B cell (primary cell): ENCODE data around the gene SLC35D2. TPM values are rescaled to one million over a fixed set of nuclear protein-coding genes. Genes with fewer than 3 reads are reported as not detected.

Experiments used
- ATAC-seq: fragments of 200-7000 bp; cut with Tn5 transposase; one replicate; pipeline ENCODE4 v1.10.0; 2021; ENCODE audit warnings: low read depth, mild to moderate bottlenecking, moderate number of reproducible peaks, moderate library complexity
- CTCF ChIA-PET: fragments of 350-600 bp; sonication (Branson Sonifier 250); formaldehyde crosslinking; loops from one replicate; lab custom pipeline; 2021; ENCODE audit warnings: antibody characterized with exemption, inconsistent platforms; lab: Charles Lee
- POLR2A ChIA-PET: fragments of 350-600 bp; sonication (Branson Sonifier 250); formaldehyde crosslinking; loops from one replicate; lab custom pipeline; 2021; ENCODE audit warnings: antibody characterized with exemption; lab: Charles Lee
- DNase-seq: peaks from one replicate; pipeline ENCODE4 v3.0.0; 2013
- H2AFZ ChIP-seq: 2 replicates; pipeline ENCODE4 v1.6.1; 2012; ENCODE audit warnings: mild to moderate bottlenecking, low read depth, low read length; ENCODE audit not compliant: insufficient read depth, poor library complexity, severe bottlenecking
- H3K27ac ChIP-seq, 2 donors: 1 replicate in 1 of 2; 2 replicates in 1 of 2; pipeline ENCODE4 v1.5.1; 2012 to 2013; ENCODE audit warnings: low read length in 2 of 2, mild to moderate bottlenecking in 2 of 2, moderate library complexity in 1 of 2
- H3K27me3 ChIP-seq, 4 experiments: fragments of 200-600 bp in 1 of 4; sonication (generic) in 1 of 4; replicated peaks in 1 of 4; 1 replicate in 2 of 4; 2 replicates in 2 of 4; pipeline versions ENCODE4 v1.6.1 to v1.7.0; 2013 to 2016; ENCODE audit warnings: low read length in 3 of 4, mild to moderate bottlenecking in 2 of 4, mixed read lengths in 1 of 4, moderate library complexity in 1 of 4; ENCODE audit not compliant: insufficient read depth in 4 of 4, control insufficient read depth in 3 of 4; ENCODE audit errors: control extremely low read depth in 1 of 4
- H3K36me3 ChIP-seq, 2 experiments: replicated peaks in 1 of 2; 1 replicate in 1 of 2; 2 replicates in 1 of 2; pipeline versions ENCODE4 v1.6.1 to v1.7.1; 2013; ENCODE audit warnings: low read length in 1 of 2; ENCODE audit not compliant: insufficient read depth in 2 of 2, control insufficient read depth in 1 of 2; ENCODE audit errors: control extremely low read depth in 1 of 2, extremely low read depth in 1 of 2
- H3K4me1 ChIP-seq, 2 donors: fragments of 200-600 bp in 1 of 2; sonication (generic) in 1 of 2; 1 replicate in 1 of 2; 2 replicates in 1 of 2; pipeline versions ENCODE4 v1.5.1 to v1.6.1; 2013 to 2017; ENCODE audit warnings: low read length in 2 of 2; ENCODE audit not compliant: control insufficient read depth in 2 of 2, insufficient read depth in 2 of 2
- H3K4me2 ChIP-seq: replicated peaks from 2 replicates; pipeline ENCODE3; 2012; ENCODE audit warnings: mild to moderate bottlenecking, low read depth, low read length; ENCODE audit not compliant: poor library complexity, severe bottlenecking
- H3K4me3 ChIP-seq, 5 experiments: fragments of 200-600 bp in 1 of 5; sonication (generic) in 1 of 5; 1 replicate in 3 of 5; 2 replicates in 2 of 5; pipeline versions ENCODE4 v1.5.1 to v1.7.0; 2011 to 2016; ENCODE audit warnings: low read length in 4 of 5, mild to moderate bottlenecking in 4 of 5, low read depth in 2 of 5, control low read depth in 1 of 5, moderate library complexity in 1 of 5; ENCODE audit not compliant: insufficient read depth in 1 of 5; ENCODE audit errors: control extremely low read depth in 1 of 5, extremely low read depth in 1 of 5
- H3K79me2 ChIP-seq: fragments of 200-600 bp; sonication (generic); one replicate; pipeline ENCODE4 v1.6.0; 2016; ENCODE audit warnings: low read length; ENCODE audit not compliant: control insufficient read depth, insufficient read depth
- H3K9ac ChIP-seq: fragments of 200-600 bp; sonication (generic); 2 replicates; pipeline ENCODE4 v1.6.1; 2017; ENCODE audit warnings: mild to moderate bottlenecking, low read length, moderate library complexity
- H3K9me3 ChIP-seq, 3 donors: one replicate each; pipeline versions ENCODE4 v1.6.1 to v1.7.1; 2013; ENCODE audit warnings: low read length in 2 of 3; ENCODE audit not compliant: control insufficient read depth in 2 of 3, insufficient read depth in 1 of 3; ENCODE audit errors: control extremely low read depth in 1 of 3
- H4K20me1 ChIP-seq: 2 replicates; pipeline ENCODE4 v1.6.0; 2012; ENCODE audit warnings: mild to moderate bottlenecking, low read length; ENCODE audit not compliant: insufficient read depth, control insufficient read depth, poor library complexity, severe bottlenecking
- H3K27ac Mint-ChIP-seq: one replicate; pipeline ENCODE4 v1.8.0; 2021; ENCODE audit warnings: mixed read lengths
- H3K27me3 Mint-ChIP-seq: one replicate; pipeline ENCODE4 v1.8.0; 2021; ENCODE audit warnings: mixed read lengths
- H3K4me1 Mint-ChIP-seq: one replicate; pipeline ENCODE4 v1.8.0; 2021; ENCODE audit warnings: mixed read lengths
- H3K4me3 Mint-ChIP-seq: one replicate; pipeline ENCODE4 v1.8.0; 2021; ENCODE audit warnings: mixed read lengths
- H3K9me3 Mint-ChIP-seq: one replicate; pipeline ENCODE4 v1.8.0; 2022; ENCODE audit warnings: mixed read lengths; ENCODE audit not compliant: insufficient read depth
- CTCF ChIP-seq: fragments of 200-600 bp; IDR thresholded peaks from one replicate; pipeline ENCODE4 v1.8.0; 2022; ENCODE audit warnings: antibody characterized with exemption, mild to moderate bottlenecking
- EZH2 ChIP-seq: IDR thresholded peaks from 2 replicates; pipeline ENCODE4 v1.6.1; 2012; ENCODE audit warnings: borderline replicate concordance, low read depth, mild to moderate bottlenecking, moderate library complexity, low read length; ENCODE audit not compliant: insufficient read depth, poor library complexity, severe bottlenecking
- WGBS: methylation state at CpG from one replicate; pipeline ENCODE4 v1.1.5; 2013; ENCODE audit warnings: missing lambda C conversion rate; ENCODE audit not compliant: insufficient coverage; 5-methylcytosine and 5-hydroxymethylcytosine counted together
- intact Hi-C: fragments of 100-400 bp; cut with micrococcal nuclease; formaldehyde crosslinking; loops from one replicate; pipeline ENCODE4 v1.10.0; 2022
- polyA plus RNA-seq: library from polyadenylated mRNA; depleted of rRNA; stranded (reverse); fragments of >200 nt; gene quantifications from 2 replicates; pipeline ENCODE4 v1.2.3, GENCODE V29; 2012
- total RNA-seq, 2 donors: library from RNA; stranded (reverse); fragments of 120-200 nt in 1 of 2; gene quantifications; 1 replicate in 1 of 2; 2 replicates in 1 of 2; pipeline versions ENCODE4 v1.2.3 to v1.2.4, GENCODE V29; 2013 to 2022

SLC35D2 gene
- total and polyA plus RNA-seq, 2 donors (not counting 1 experiment from before 2014, with no cell fraction given) = 5.1 to 13.6 TPM

GRCh38 chr9:96289392-96289791 is 94.1 kb downstream of the SLC35D2 start:
- Mint-ChIP-seq H3K4me3 (no peak overlapping the region), H3K9me3 (peaks cover 2% of the 10 kb centered on the region), H3K4me1 (no peaks in the 10 kb centered on the region), H3K27ac (no peak overlapping the region), H3K27me3 (no peaks in the 10 kb centered on the region)
- no peak for ATAC-seq
- Histone ChIP-seq H3K4me2 (no peak overlapping the region), H3K27me3 (no peaks in the 10 kb centered on the region), H3K4me3 (no peak overlapping the region), H2AFZ (no peak overlapping the region), H3K4me1 (no peaks in the 10 kb centered on the region), H3K79me2 (no peaks in the 10 kb centered on the region), H3K36me3 (no peaks in the 10 kb centered on the region), H4K20me1 (no peaks in the 10 kb centered on the region), H3K9me3 (peaks cover 0 to 4% (median 0%) of the 10 kb centered on the region in 3 donors), H3K27ac (no peak overlapping the region), H3K9ac (no peak overlapping the region)
- intact Hi-C loops = no loop called here
- CTCF ChIA-PET = no interaction called here
- TF ChIP-seq CTCF = no peak
- no peak for TF ChIP-seq EZH2
- POLR2A ChIA-PET = no interaction called here
- WGBS = no CpG with 5 or more reads among the region's 2 CpGs
- no peak for DNase-seq

DNA sequence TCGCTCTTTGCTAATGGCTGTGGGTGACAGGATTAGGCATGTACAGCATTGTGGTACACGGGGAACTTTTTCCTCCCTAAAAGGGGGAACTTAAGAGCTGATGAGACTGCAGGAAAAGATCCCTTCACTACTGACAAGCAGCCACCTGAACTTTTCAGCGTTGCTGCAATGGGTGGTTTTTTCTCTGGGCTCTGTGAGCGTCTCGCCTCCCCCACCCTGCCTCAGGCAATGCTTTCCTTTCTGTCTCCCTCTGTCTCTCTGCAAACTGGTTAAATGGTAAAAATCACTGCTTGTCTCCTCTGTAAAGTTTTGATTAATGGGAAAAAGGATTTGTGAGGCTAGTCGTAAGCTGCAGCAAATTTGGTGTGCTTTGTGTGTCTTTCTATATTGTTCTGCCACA is 101.9 kb downstream of the SLC35D2 start:
- no peak overlapping the region for H3K27ac ChIP-seq
- Mint-ChIP-seq H3K27me3 (peaks cover 11% of the 10 kb centered on the region), H3K27ac (no peak overlapping the region), H3K9me3 (peaks cover 2% of the 10 kb centered on the region), H3K4me1 (no peaks in the 10 kb centered on the region), H3K4me3 (no peak overlapping the region)
- H3K9ac ChIP-seq = no peak overlapping the region
- TF ChIP-seq CTCF (no peak), EZH2 (no peak)
- POLR2A ChIA-PET = no interaction called here
- H3K36me3 ChIP-seq = no peaks in the 10 kb centered on the region
- no peak overlapping the region for H2AFZ ChIP-seq
- no peaks in the 10 kb centered on the region for H3K27me3 ChIP-seq
- no peaks in the 10 kb centered on the region for H3K79me2 ChIP-seq
- no peak overlapping the region for H3K4me3 ChIP-seq
- peaks cover 0 to 4% (median 0%) of the 10 kb centered on the region in 3 donors for H3K9me3 ChIP-seq
- CTCF ChIA-PET = no interaction called here
- ATAC-seq = no peak
- no peaks in the 10 kb centered on the region for H3K4me1 ChIP-seq
- DNase-seq = no peak
- H4K20me1 ChIP-seq = no peaks in the 10 kb centered on the region
- intact Hi-C loops = no loop called here
- H3K4me2 ChIP-seq = no peak overlapping the region
- 100% methylated on average over 1 of the region's 6 CpGs for WGBS
